ENCODE data around the gene SORL1. TPM values are rescaled to one million over a fixed set of nuclear protein-coding genes. Genes with fewer than 3 reads are reported as not detected.

SORL1 gene
- total and polyA plus RNA-seq, 2 of the 13 experiments (the other 11 are each of a cell fraction or from before 2014, with no cell fraction given) = 21.3 to 148 TPM

- no peak for TF ChIP-seq ATF2 (CRISPR knock-in tag; IDR thresholded peaks at IDR 0.05)
Observed at GRCh38 chr11:121487191-121487590, 35.1 kb downstream of the SORL1 start (continued).

GRCh38 chr11:121488170-121488569, 36.1 kb downstream of the SORL1 start:
- DNase-seq (ENCODE audit: low spot score) = no peak
- Histone ChIP-seq H3K27ac (ENCODE audit: extremely low read length, insufficient read depth, low read length) (no peak overlapping the region), H3K4me1 (ENCODE audit: insufficient read depth, low read length) (no peaks in the 10 kb centered on the region), H2AFZ (ENCODE audit: low read length) (no peak overlapping the region), H3K9ac (ENCODE audit: insufficient read depth, low read depth, low read length) (no peak overlapping the region), H3K27me3 (ENCODE audit: control insufficient read depth in 1 of 2, insufficient read depth in 2 of 2, low read length in 2 of 2) (no peaks in the 10 kb centered on the region), H3K4me3 (replicated peaks in 1 of 3; ENCODE audit: insufficient read depth in 1 of 3, low read depth in 2 of 3, low read length in 3 of 3) (no peak overlapping the region), H3K79me2 (ENCODE audit: insufficient read depth, low read length) (no peaks in the 10 kb centered on the region), H3K9me3 (ENCODE audit: low read length) (no peaks in the 10 kb centered on the region), H4K20me1 (ENCODE audit: insufficient read depth, low read length) (0 out of 2 replicates have a peak, but pooled peaks cover 6% of the 10 kb centered on the region), H3K4me2 (ENCODE audit: low read depth, low read length) (no peak overlapping the region), H3K36me3 (replicated peaks in 1 of 2; ENCODE audit: control insufficient read depth in 1 of 2, insufficient read depth in 2 of 2, low read length in 2 of 2) (peaks cover 37 to 81% of the 10 kb centered on the region in 2 experiments)
- no peak for TF ChIP-seq GATAD2A (CRISPR knock-in tag; IDR thresholded peaks at IDR 0.05)
- TF ChIP-seq ZNF546 (CRISPR knock-in tag; conservative IDR thresholded peaks at IDR 0.05) = no peak
- TF ChIP-seq ZNF75D (CRISPR knock-in tag; IDR thresholded peaks at IDR 0.05; ENCODE audit: borderline replicate concordance) = no peak
- no peak for TF ChIP-seq SP1 (IDR thresholded peaks at IDR 0.05)
- TF ChIP-seq SP1 (CRISPR knock-in tag; IDR thresholded peaks at IDR 0.05) = no peak
- TF ChIP-seq ZNF33B (CRISPR knock-in tag; IDR thresholded peaks at IDR 0.05) = no peak
- no peak for TF ChIP-seq FOXA1 (IDR thresholded peaks at IDR 0.05)
- TF ChIP-seq FOXA1 (CRISPR knock-in tag; IDR thresholded peaks at IDR 0.05) = no peak
- TF ChIP-seq ZNF580 (CRISPR knock-in tag; IDR thresholded peaks at IDR 0.05; ENCODE audit: borderline replicate concordance, low read depth) = no peak
- TF ChIP-seq HNRNPK (IDR thresholded peaks at IDR 0.05; ENCODE audit: low read depth, low read length, poor library complexity, severe bottlenecking) = no peak
- no peak for TF ChIP-seq FOXA3 (CRISPR knock-in tag; IDR thresholded peaks at IDR 0.05)
- no peak for TF ChIP-seq ZIK1 (CRISPR knock-in tag; IDR thresholded peaks at IDR 0.05; ENCODE audit: borderline replicate concordance, low read depth)
- no peak for TF ChIP-seq ZBTB44 (CRISPR knock-in tag; IDR thresholded peaks at IDR 0.05)
- TF ChIP-seq ZNF3 (CRISPR knock-in tag; IDR thresholded peaks at IDR 0.05) = no peak
- 100% methylated on average over 2 of the region's 2 CpGs for WGBS (ENCODE audit: low lambda C conversion rate)
- ChIA-PET CTCF (ENCODE audit: low intra/inter-chr PET ratio, low total read pairs) (no interaction called here), POLR2A (no interaction called here)
- no peak for FAIRE-seq
- no peak for ATAC-seq
- in situ Hi-C loops (cut with HindIII; ENCODE audit: extremely low pct_ligation_motif_present, low pct_unique_long_range_greater_than_20kb) (no loop called here), intact Hi-C loops (cut with micrococcal nuclease; ENCODE audit: unreplicated experiment) (no loop called here)
- no TSS peak for BruUV-seq (replicated peaks)

Data from HepG2 (cell line).